ENCODE data around the gene AXL. TPM values are rescaled to one million over a fixed set of nuclear protein-coding genes. Genes with fewer than 3 reads are reported as not detected.
A peak's percentile ranks its signal among the peaks of the same experiment; 100 is the strongest.

AXL gene
- total and polyA plus RNA-seq, 5 donors = 12.3 to 43.6 (median 37.8) TPM

- no peak overlapping the region for H3K27ac ChIP-seq (ENCODE audit: low read length)
- no peak overlapping the region for H3K4me3 ChIP-seq (ENCODE audit: low read length)
- H3K9me3 ChIP-seq (ENCODE audit: control insufficient read depth, low read length) = no peaks in the 10 kb centered on the region
- 89% methylated on average over 9 of the region's 9 CpGs for WGBS
- H3K4me1 ChIP-seq (ENCODE audit: control insufficient read depth, insufficient read depth, low read length) = no peaks in the 10 kb centered on the region
- ATAC-seq (no peak), DNase-seq (no peak)
- intact Hi-C loops (cut with DNase I) = no loop called here
- H3K27me3 ChIP-seq (ENCODE audit: control insufficient read depth, insufficient read depth) = no peaks in the 10 kb centered on the region
Observed at GRCh38 chr19:41239363-41239762, 20.3 kb downstream of the AXL start.

- no peak overlapping the region for H3K4me3 ChIP-seq (ENCODE audit: low read length)
- H3K9me3 ChIP-seq (ENCODE audit: control insufficient read depth, low read length) = no peaks in the 10 kb centered on the region
- ATAC-seq = no peak
- no peaks in the 10 kb centered on the region for H3K27me3 ChIP-seq (ENCODE audit: control insufficient read depth, insufficient read depth)
- H3K4me1 ChIP-seq (ENCODE audit: control insufficient read depth, insufficient read depth, low read length) = no peaks in the 10 kb centered on the region
- 95% methylated on average over 2 of the region's 2 CpGs for whole genome bisulfite sequencing
- no peak for DNase-seq
- intact Hi-C loops (cut with DNase I) = no loop called here
- H3K27ac ChIP-seq (ENCODE audit: low read length) = no peak overlapping the region
Observed at GRCh38 chr19:41239961-41240574, 21.0 kb downstream of the AXL start.

GRCh38 chr19:41241859-41242258 lies 22.8 kb downstream of the AXL start:
- Histone ChIP-seq H3K4me1 (ENCODE audit: control insufficient read depth, insufficient read depth, low read length) (no peaks in the 10 kb centered on the region), H3K4me3 (ENCODE audit: low read length) (no peak overlapping the region), H3K27ac (ENCODE audit: low read length) (no peak overlapping the region), H3K9me3 (ENCODE audit: control insufficient read depth, low read length) (no peaks in the 10 kb centered on the region), H3K27me3 (ENCODE audit: control insufficient read depth, insufficient read depth) (no peaks in the 10 kb centered on the region)
- ATAC-seq (no peak), DNase-seq (no peak)
- intact Hi-C loops (cut with DNase I) = no loop called here
- 89% methylated on average over 5 of the region's 5 CpGs for WGBS

- 84% methylated on average over 4 of the region's 4 CpGs for WGBS
- Histone ChIP-seq H3K4me1 (ENCODE audit: control insufficient read depth, insufficient read depth, low read length) (no peaks in the 10 kb centered on the region), H3K27ac (ENCODE audit: low read length) (no peak overlapping the region), H3K4me3 (ENCODE audit: low read length) (no peak overlapping the region), H3K9me3 (ENCODE audit: control insufficient read depth, low read length) (no peaks in the 10 kb centered on the region), H3K27me3 (ENCODE audit: control insufficient read depth, insufficient read depth) (no peaks in the 10 kb centered on the region)
- DNase-seq (no peak), ATAC-seq (no peak)
- intact Hi-C loops (cut with DNase I) = no loop called here
Observed at GRCh38 chr19:41244117-41244516, 25.1 kb downstream of the AXL start.

GRCh38 chr19:41245843-41246242 lies 26.8 kb downstream of the AXL start:
- Histone ChIP-seq H3K27me3 (ENCODE audit: control insufficient read depth, insufficient read depth) (no peaks in the 10 kb centered on the region), H3K9me3 (ENCODE audit: control insufficient read depth, low read length) (no peaks in the 10 kb centered on the region), H3K4me3 (ENCODE audit: low read length) (no peak overlapping the region), H3K27ac (ENCODE audit: low read length) (no peak overlapping the region), H3K4me1 (ENCODE audit: control insufficient read depth, insufficient read depth, low read length) (no peaks in the 10 kb centered on the region)
- intact Hi-C loops (cut with DNase I) = no loop called here
- no peak for DNase-seq
- no peak for ATAC-seq
- 78% methylated on average over 3 of the region's 3 CpGs for WGBS

GRCh38 chr19:41248895-41249294 lies 29.9 kb downstream of the AXL start:
- Histone ChIP-seq H3K4me1 (ENCODE audit: control insufficient read depth, insufficient read depth, low read length) (no peaks in the 10 kb centered on the region), H3K4me3 (ENCODE audit: low read length) (no peak overlapping the region), H3K9me3 (ENCODE audit: control insufficient read depth, low read length) (no peaks in the 10 kb centered on the region), H3K27me3 (ENCODE audit: control insufficient read depth, insufficient read depth) (no peaks in the 10 kb centered on the region), H3K27ac (ENCODE audit: low read length) (no peak overlapping the region)
- ATAC-seq (no peak), DNase-seq (no peak)
- intact Hi-C loops (cut with DNase I) = no loop called here
- 88% methylated on average over 4 of the region's 4 CpGs for WGBS

GRCh38 chr19:41249707-41250423 lies 30.8 kb downstream of the AXL start:
- intact Hi-C loops (cut with DNase I) = no loop called here
- no peak overlapping the region for H3K27ac ChIP-seq (ENCODE audit: low read length)
- DNase-seq = no peak
- H3K27me3 ChIP-seq (ENCODE audit: control insufficient read depth, insufficient read depth) = no peaks in the 10 kb centered on the region
- no peak overlapping the region for H3K4me3 ChIP-seq (ENCODE audit: low read length)
- WGBS = 87% methylated on average over 9 of the region's 9 CpGs
- H3K4me1 ChIP-seq (ENCODE audit: control insufficient read depth, insufficient read depth, low read length) = no peaks in the 10 kb centered on the region
- ATAC-seq = no peak
- no peaks in the 10 kb centered on the region for H3K9me3 ChIP-seq (ENCODE audit: control insufficient read depth, low read length)

- WGBS = 89% methylated on average over 6 of the region's 6 CpGs
- Histone ChIP-seq H3K9me3 (ENCODE audit: control insufficient read depth, low read length) (no peaks in the 10 kb centered on the region), H3K4me1 (ENCODE audit: control insufficient read depth, insufficient read depth, low read length) (no peaks in the 10 kb centered on the region), H3K27ac (ENCODE audit: low read length) (no peak overlapping the region), H3K4me3 (ENCODE audit: low read length) (no peak overlapping the region), H3K27me3 (ENCODE audit: control insufficient read depth, insufficient read depth) (no peaks in the 10 kb centered on the region)
- ATAC-seq (no peak), DNase-seq (no peak)
- intact Hi-C loops (cut with DNase I) = no loop called here
Observed at GRCh38 chr19:41253660-41254059, 34.6 kb downstream of the AXL start.

- Histone ChIP-seq H3K4me1 (ENCODE audit: control insufficient read depth, insufficient read depth, low read length) (no peaks in the 10 kb centered on the region), H3K4me3 (ENCODE audit: low read length) (no peak overlapping the region), H3K9me3 (ENCODE audit: control insufficient read depth, low read length) (no peaks in the 10 kb centered on the region), H3K27ac (ENCODE audit: low read length) (no peak overlapping the region), H3K27me3 (ENCODE audit: control insufficient read depth, insufficient read depth) (no peaks in the 10 kb centered on the region)
- DNase-seq = no peak
- intact Hi-C loops (cut with DNase I) = loop anchor here in 1 of 4 donors (5.0 kb wide), 2 partner anchors 33 to 48 kb away; no protein-coding TSS in a partner anchor
- ATAC-seq = no peak
Observed at GRCh38 chr19:41255171-41255570, 36.1 kb downstream of the AXL start.

GRCh38 chr19:41261474-41262190 lies 42.6 kb downstream of the AXL start:
- Histone ChIP-seq H3K27me3 (ENCODE audit: control insufficient read depth, insufficient read depth) (no peaks in the 10 kb centered on the region), H3K27ac (ENCODE audit: low read length) (peak overlapping the region; percentile 63), H3K4me3 (ENCODE audit: low read length) (peak overlapping the region; percentile 75), H3K4me1 (ENCODE audit: control insufficient read depth, insufficient read depth, low read length) (peaks cover under 1% of the 10 kb centered on the region), H3K9me3 (ENCODE audit: control insufficient read depth, low read length) (no peaks in the 10 kb centered on the region)
- 60% methylated on average over 10 of the region's 10 CpGs for WGBS
- intact Hi-C loops (cut with DNase I) = loop anchor here in 3 of 4 donors (2.0 to 5.0 kb wide), 4 partner anchors 43 to 57 kb away; partner anchors contain the start of gene AXL (in 1 of the 3)
- ATAC-seq (no peak), DNase-seq (no peak)
